ENCODE results near the gene IMMP1L.

Gene IMMP1L

GRCh38 chr11:31383116-31383515, 126.3 kb downstream of the IMMP1L start:
- DNase-seq: no peak

Measured in stimulated activated CD4-positive, alpha-beta T cell treated with anti-CD3 and anti-CD28 coated beads, Interleukin-12 subunit alpha, Interleukin-12 subunit beta, amount 100 ng/mL, for 4 hours (primary cell).